ENCODE data around the gene ARMC10.

Gene ARMC10

DNA sequence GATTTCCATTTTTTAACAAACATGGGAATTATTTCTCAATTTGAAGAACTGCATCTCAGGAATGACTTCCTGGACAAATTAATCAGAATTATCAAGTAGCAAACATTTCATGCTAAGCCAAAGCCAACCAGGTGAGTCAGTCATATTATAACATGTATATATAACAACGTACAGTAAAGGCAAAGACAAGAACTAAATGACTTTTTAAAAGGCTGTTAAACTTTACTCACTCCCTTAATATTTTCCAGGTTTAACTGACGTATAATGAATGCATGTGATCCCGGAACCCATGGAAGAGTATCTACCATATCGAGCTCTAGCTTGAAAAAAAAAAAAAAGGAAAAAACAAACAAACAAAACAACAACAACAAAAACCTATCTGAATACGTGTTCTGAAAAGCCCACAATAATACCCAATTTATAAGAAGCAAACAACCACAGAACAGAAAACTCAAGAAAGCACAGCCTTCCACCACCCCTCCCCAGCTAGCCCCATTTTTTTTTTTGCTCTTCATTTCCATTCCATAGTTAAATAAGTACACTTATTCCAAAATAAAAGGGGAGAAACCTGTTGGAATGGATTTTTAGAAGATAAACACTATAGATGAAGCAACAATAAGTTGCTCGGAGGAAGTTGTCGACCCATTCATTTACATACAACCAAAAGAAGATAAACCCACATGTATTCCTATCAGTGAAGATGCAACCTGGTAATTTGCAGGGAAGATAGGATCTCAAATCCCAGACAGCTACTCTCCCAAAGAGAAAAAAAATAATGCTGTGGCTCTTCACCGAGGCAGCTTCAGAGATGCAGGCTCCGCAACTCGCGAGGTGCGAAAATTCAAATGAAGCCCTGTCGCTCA lies 73.4 kb downstream of the ARMC10 start:
- Histone ChIP-seq H3K4me3 (ENCODE audit: low read length) (peak overlapping the region; percentile 81), H3K9me3 (ENCODE audit: insufficient read depth, low read depth, low read length) (no peaks in the 10 kb centered on the region), H3K27me3 (ENCODE audit: insufficient read depth, low read length) (peaks cover 4% of the 10 kb centered on the region; the same call in 1 of the 2 replicates), H3K9ac (ENCODE audit: low read depth, low read length) (peak overlapping the region; percentile 78), H3K36me3 (ENCODE audit: insufficient read depth, low read depth, low read length) (no peaks in the 10 kb centered on the region), H3K4me1 (ENCODE audit: insufficient read depth, low read length) (peaks cover 9% of the 10 kb centered on the region; the same call in 1 of the 2 replicates), H3K27ac (ENCODE audit: low read length) (no peak overlapping the region)

All from iPS-20b (cell line).